Neural cell (in vitro differentiated cells): ENCODE results near the gene ULBP2.

Experiments
- CTCF ChIP-seq: fragments of 450-650 bp; IDR thresholded peaks from 2 replicates; pipeline ENCODE4 v1.5.1; 2014; ENCODE audit warnings: antibody characterized with exemption, mild to moderate bottlenecking, moderate library complexity; ENCODE audit not compliant: poor library complexity, severe bottlenecking
- EP300 ChIP-seq: fragments of 450-650 bp; conservative IDR thresholded peaks from 2 replicates; pipeline ENCODE4 v1.6.1; 2014; ENCODE audit warnings: antibody characterized with exemption, mild to moderate bottlenecking, moderate library complexity; ENCODE audit not compliant: poor library complexity, severe bottlenecking
- EZH2 ChIP-seq: fragments of 200-600, 300-800 bp; shearing (Covaris generic), sonication (generic); IDR thresholded peaks from 2 replicates; pipeline ENCODE4 v1.6.1; 2014; ENCODE audit warnings: antibody characterized with exemption, low read length, borderline replicate concordance, mild to moderate bottlenecking; ENCODE audit not compliant: insufficient read depth, poor library complexity, severe bottlenecking
- POLR2AphosphoS5 ChIP-seq: IDR thresholded peaks from 2 replicates; pipeline ENCODE4 v1.6.1; 2012
- RAD21 ChIP-seq: fragments of 450-650 bp; conservative IDR thresholded peaks from 2 replicates; pipeline ENCODE4 v1.6.1; 2014; ENCODE audit warnings: antibody characterized with exemption, mild to moderate bottlenecking, moderate library complexity
- REST ChIP-seq: IDR thresholded peaks from 2 replicates; pipeline ENCODE4 v1.6.1; 2012; ENCODE audit warnings: borderline replicate concordance
- SMC3 ChIP-seq: fragments of 450-650 bp; conservative IDR thresholded peaks from 2 replicates; pipeline ENCODE4 v1.6.1; 2014; ENCODE audit warnings: antibody characterized with exemption, mild to moderate bottlenecking, moderate library complexity; ENCODE audit not compliant: poor library complexity
- TAF1 ChIP-seq: IDR thresholded peaks from 2 replicates; pipeline ENCODE4 v1.6.1; 2012; ENCODE audit warnings: low read depth

- TF ChIP-seq REST (no peak), CTCF (no peak), POLR2AphosphoS5 (no peak), EZH2 (no peak), EP300 (no peak), SMC3 (no peak), TAF1 (no peak), RAD21 (no peak)
These were observed 31.1 kb upstream of the ULBP2 start for GRCh38 chr6:149910721-149911151.
